Gastrocnemius medialis (tissue), 4 donors: ENCODE measurements around the gene ADGRD1. TPM values are rescaled to one million over a fixed set of nuclear protein-coding genes. Genes with fewer than 3 reads are reported as not detected.

ENCODE experiments used
- ATAC-seq, 2 donors: fragments of 150-250 bp; one replicate each; pipeline ENCODE4 v1.9.1; 2016
- DNase-seq, 2 donors: peaks; one replicate each; pipeline ENCODE4 v3.0.0-alpha.2; 2019
- H3K27ac ChIP-seq, 4 donors: fragments of 200-600 bp; sonication (generic); 1 replicate in 1 of 4; 2 replicates in 3 of 4; pipeline ENCODE4 v1.5.1; 2016 to 2018; ENCODE audit warnings: mild to moderate bottlenecking in 2 of 4, moderate library complexity in 1 of 4
- H3K27me3 ChIP-seq, 3 donors: fragments of 200-600 bp; sonication (generic) in 2 of 3; 1 replicate in 1 of 3; 2 replicates in 2 of 3; pipeline versions ENCODE4 v1.5.1 to v1.6.0; 2016 to 2019; ENCODE audit warnings: mild to moderate bottlenecking in 1 of 3, moderate library complexity in 1 of 3
- H3K36me3 ChIP-seq, 2 donors: fragments of 200-600 bp; sonication (generic) in 1 of 2; one replicate each; pipeline ENCODE4 v1.5.1; 2017 to 2018
- H3K4me1 ChIP-seq, 2 donors: fragments of 200-600 bp; sonication (generic) in 1 of 2; one replicate each; pipeline ENCODE4 v1.5.1; 2016 to 2017; ENCODE audit warnings: mild to moderate bottlenecking in 2 of 2
- H3K4me3 ChIP-seq, 4 donors: fragments of 200-600 bp; sonication (generic) in 3 of 4; 1 replicate in 1 of 4; 2 replicates in 3 of 4; pipeline ENCODE4 v1.5.1; 2016 to 2019; ENCODE audit warnings: mild to moderate bottlenecking in 2 of 4
- H3K9me3 ChIP-seq, 3 donors: fragments of 200-600 bp; sonication (generic) in 2 of 3; 1 replicate in 1 of 3; 2 replicates in 2 of 3; pipeline ENCODE4 v1.5.1; 2016 to 2019
- CTCF ChIP-seq, 5 experiments: fragments of 450-650 bp in 3 of 5; fragments of 200-600 bp in 2 of 5; sonication (generic) in 2 of 5; IDR thresholded peaks in 4 of 5; conservative IDR thresholded peaks in 1 of 5; 1 replicate in 4 of 5; 2 replicates in 1 of 5; pipeline ENCODE4 v1.5.1; 2016 to 2019; ENCODE audit warnings: antibody characterized with exemption in 5 of 5, mild to moderate bottlenecking in 3 of 5, moderate library complexity in 3 of 5
- POLR2A ChIP-seq, 2 donors: fragments of 450-650 bp; IDR thresholded peaks; one replicate each; pipeline ENCODE4 v1.6.1; 2017; ENCODE audit warnings: antibody characterized with exemption in 2 of 2, mild to moderate bottlenecking in 2 of 2, moderate library complexity in 2 of 2
- in situ Hi-C, 4 donors: fragments of 200-750 bp; cut with MboI; loops; one replicate each; pipeline versions ENCODE4 v1.15.0 to v1.8.0; 2017; ENCODE audit warnings: low sequenced_read_pairs in 4 of 4
- intact Hi-C: fragments of 100-400 bp; cut with DNase I; formaldehyde crosslinking; loops from one replicate; pipeline ENCODE4 v1.15.1; 2023; ENCODE audit warnings: low total_unique reads
- total RNA-seq, 4 donors: library from RNA; depleted of rRNA; stranded (reverse); fragments of >200 nt; gene quantifications; one replicate each; pipeline versions ENCODE4 v1.1.0 to v1.2.3, GENCODE V29; 2016

ADGRD1 gene
- total RNA-seq, 4 donors from 2014 or later = 5.3 to 9.6 (median 8.2) TPM

GRCh38 chr12:130984183-130985058 lies 30.7 kb downstream of the ADGRD1 start:
- Histone ChIP-seq H3K4me1 (no peaks in the 10 kb centered on the region), H3K36me3 (no peaks in the 10 kb centered on the region), H3K4me3 (no peak overlapping the region), H3K27ac (peak overlapping the region in 3 of 4 donors; percentile 36 to 49 (median 41)), H3K27me3 (no peaks in the 10 kb centered on the region), H3K9me3 (no peaks in the 10 kb centered on the region)
- intact Hi-C loops (no loop called here), in situ Hi-C loops (no loop called here)
- TF ChIP-seq POLR2A (IDR thresholded peaks at IDR 0.05) (no peak), CTCF (IDR thresholded peaks at IDR 0.05 in 4 of 5, conservative IDR thresholded peaks at IDR 0.05 in 1 of 5) (no peak)
- ATAC-seq (no peak), DNase-seq (no peak)

- Histone ChIP-seq H3K27ac (no peak overlapping the region), H3K4me3 (no peak overlapping the region), H3K9me3 (no peaks in the 10 kb centered on the region), H3K36me3 (no peaks in the 10 kb centered on the region), H3K4me1 (no peaks in the 10 kb centered on the region), H3K27me3 (no peaks in the 10 kb centered on the region)
- intact Hi-C loops (no loop called here), in situ Hi-C loops (no loop called here)
- DNase-seq (no peak), ATAC-seq (no peak)
- no peak for TF ChIP-seq POLR2A (IDR thresholded peaks at IDR 0.05)
- no peak for TF ChIP-seq CTCF (IDR thresholded peaks at IDR 0.05 in 4 of 5, conservative IDR thresholded peaks at IDR 0.05 in 1 of 5)
These were observed 33.6 kb downstream of the ADGRD1 start for GRCh38 chr12:130987151-130987931.

GRCh38 chr12:130988261-130988660 lies 34.6 kb downstream of the ADGRD1 start:
- TF ChIP-seq CTCF (IDR thresholded peaks at IDR 0.05 in 4 of 5, conservative IDR thresholded peaks at IDR 0.05 in 1 of 5) (no peak), POLR2A (IDR thresholded peaks at IDR 0.05) (no peak)
- DNase-seq = no peak
- H3K27me3 ChIP-seq = no peaks in the 10 kb centered on the region
- intact Hi-C loops = no loop called here
- no peak overlapping the region for H3K4me3 ChIP-seq
- ATAC-seq = no peak
- no peaks in the 10 kb centered on the region for H3K9me3 ChIP-seq
- no peak overlapping the region for H3K27ac ChIP-seq
- in situ Hi-C loops = no loop called here
- H3K36me3 ChIP-seq = no peaks in the 10 kb centered on the region
- H3K4me1 ChIP-seq = no peaks in the 10 kb centered on the region

- Histone ChIP-seq H3K4me3 (no peak overlapping the region), H3K36me3 (no peaks in the 10 kb centered on the region), H3K27ac (no peak overlapping the region), H3K9me3 (no peaks in the 10 kb centered on the region), H3K4me1 (no peaks in the 10 kb centered on the region), H3K27me3 (no peaks in the 10 kb centered on the region)
- TF ChIP-seq POLR2A (IDR thresholded peaks at IDR 0.05) (no peak), CTCF (IDR thresholded peaks at IDR 0.05 in 4 of 5, conservative IDR thresholded peaks at IDR 0.05 in 1 of 5) (no peak)
- in situ Hi-C loops = no loop called here
- intact Hi-C loops = no loop called here
- ATAC-seq (no peak), DNase-seq (no peak)
These were observed 35.0 kb downstream of the ADGRD1 start for GRCh38 chr12:130988751-130989150.
